Activated CD4-positive, CD25-positive, alpha-beta regulatory T cell (primary cell): Measurements from ENCODE around the gene TRIM37.
"Not testable (repeated sequence)": the region's sequence is repeated elsewhere in the genome, so short reads cannot be mapped to it uniquely, and the experiment has no call there.

ENCODE experiments used
- DNase-seq, 4 experiments: peaks; one replicate each; lab custom pipeline; 2025; lab: John Stamatoyannopoulos, UW

Gene TRIM37

GRCh38 chr17:59106463-59107305 lies at the start of gene TRIM37:
Gene TRIM37 (minus strand): TSS chr17:59106880. CDS start chr17:59106461, 419 bp downstream.
- peak; percentile 94 to 97 (median 96) for DNase-seq

- DNase-seq, result peak; percentile 72 to 91 (median 86)
Observed at GRCh38 chr17:59155439-59156177, 48.9 kb upstream of the TRIM37 start, which contains the start of gene PRR11. Gene PRR11 (plus strand): TSS chr17:59155746. CDS start chr17:59169753, 14,007 bp downstream.

- peak; percentile 83 to 91 (median 87) for DNase-seq
Observed at GRCh38 chr17:59154721-59155438, 48.2 kb upstream of the TRIM37 start, which contains the start of gene SKA2. Gene SKA2 (minus strand): TSS chr17:59155186. CDS start chr17:59155163, 23 bp downstream.

GRCh38 chr17:59154292-59154720 lies 47.6 kb upstream of the TRIM37 start:
- DNase-seq, result no peak

- DNase-seq, result no peak
Observed at GRCh38 chr17:59152925-59153324, 46.2 kb upstream of the TRIM37 start.

- no peak for DNase-seq
Observed at GRCh38 chr17:59151591-59151990, 44.9 kb upstream of the TRIM37 start.

- DNase-seq, result no peak
Observed at GRCh38 chr17:59151006-59151405, 44.3 kb upstream of the TRIM37 start.

GRCh38 chr17:59149841-59150511 lies 43.3 kb upstream of the TRIM37 start:
- DNase-seq, result no peak

- DNase-seq, result no peak
Observed at GRCh38 chr17:59149051-59149450, 42.4 kb upstream of the TRIM37 start.

- DNase-seq, result no peak
Observed at GRCh38 chr17:59145571-59146096, 39.0 kb upstream of the TRIM37 start.

GRCh38 chr17:59141860-59142259 lies 35.2 kb upstream of the TRIM37 start:
- no peak for DNase-seq

GRCh38 chr17:59139939-59140338 lies 33.3 kb upstream of the TRIM37 start:
- no peak for DNase-seq

- DNase-seq, result not testable (repeated sequence)
Observed at GRCh38 chr17:59138339-59138738, 31.7 kb upstream of the TRIM37 start.

GRCh38 chr17:59131131-59131530 lies 24.5 kb upstream of the TRIM37 start:
- no peak for DNase-seq

GRCh38 chr17:59129814-59130213 lies 23.1 kb upstream of the TRIM37 start:
- DNase-seq, result no peak

- no peak for DNase-seq
Observed at GRCh38 chr17:59126809-59127417, 20.2 kb upstream of the TRIM37 start.

- DNase-seq, result no peak
Observed at GRCh38 chr17:59124665-59125064, 18.0 kb upstream of the TRIM37 start.

GRCh38 chr17:59121901-59122480 lies 15.3 kb upstream of the TRIM37 start:
- DNase-seq, result no peak

GRCh38 chr17:59115474-59115873 lies 8.8 kb upstream of the TRIM37 start:
- no peak for DNase-seq

GRCh38 chr17:59111539-59111938 lies 4.9 kb upstream of the TRIM37 start:
- DNase-seq, result no peak
